GM12878 (cell line): Measurements from ENCODE around the gene SLFN11. TPM values are rescaled to one million over a fixed set of nuclear protein-coding genes. Genes with fewer than 3 reads are reported as not detected.
"Not testable (repeated sequence)": the region's sequence is repeated elsewhere in the genome, so short reads cannot be mapped to it uniquely, and the experiment has no call there.

Experiments used
- ATAC-seq: fragments of 200-7000 bp; cut with Tn5 transposase; 3 replicates; pipeline ENCODE4 v1.9.1; 2020; ENCODE audit warnings: mild to moderate bottlenecking, moderate library complexity
- BruUV-seq: library from RNA; stranded (reverse); fragments of 400-500 nt; replicated peaks from 2 replicates; lab custom pipeline; 2021; lab: Mats Ljungman, UMichigan
- CTCF ChIA-PET: fragments of 300-600 bp; sonication (Branson Sonifier 250); formaldehyde crosslinking; extraction: SDS; loops from one replicate; lab custom pipeline; 2021; ENCODE audit warnings: inconsistent platforms; lab: Yijun Ruan, JAX
- POLR2A ChIA-PET: fragments of 350-600 bp; formaldehyde crosslinking; extraction: SDS; loops from one replicate; lab custom pipeline; 2021; ENCODE audit warnings: inconsistent platforms; lab: Charles Lee
- RAD21 ChIA-PET: fragments of 300-600 bp; sonication (Branson Sonifier 250); formaldehyde crosslinking; loops from one replicate; lab custom pipeline; 2023; ENCODE audit warnings: antibody characterized with exemption; ENCODE audit not compliant: unreplicated experiment; lab: Charles Lee
- SMC1A ChIA-PET: fragments of 300-600 bp; sonication (Branson Sonifier 250); formaldehyde crosslinking; loops from one replicate; lab custom pipeline; 2023; ENCODE audit not compliant: unreplicated experiment, uncharacterized antibody; lab: Charles Lee
- DNase-seq: peaks from one replicate; pipeline ENCODE4 v3.0.0-alpha.2; 2011; ENCODE audit warnings: low read depth, low spot score
- FAIRE-seq: peaks from 3 replicates; lab custom pipeline; 2011; peaks lifted over from hg19 to GRCh38; lab: Jason Lieb, UNC
- H2AFZ ChIP-seq: 2 replicates; pipeline ENCODE4 v1.6.0; 2011; ENCODE audit warnings: low read depth, low read length, control low read depth; ENCODE audit not compliant: control insufficient read depth
- H3K27ac ChIP-seq: 2 replicates; pipeline ENCODE4 v1.5.1; 2011; ENCODE audit warnings: control low read depth; ENCODE audit not compliant: control insufficient read depth, insufficient read depth
- H3K27me3 ChIP-seq, 2 experiments: replicated peaks in 1 of 2; 2 replicates each; pipeline versions ENCODE4 v1.6.0 to v1.6.1; 2011; ENCODE audit warnings: low read length in 1 of 2; ENCODE audit not compliant: control insufficient read depth in 2 of 2, insufficient read depth in 2 of 2
- H3K36me3 ChIP-seq, 2 experiments: 2 replicates each; pipeline ENCODE4 v1.5.1; 2011; ENCODE audit warnings: low read length in 1 of 2; ENCODE audit not compliant: control insufficient read depth in 2 of 2, insufficient read depth in 2 of 2
- H3K4me1 ChIP-seq: 2 replicates; pipeline ENCODE4 v1.6.1; 2011; ENCODE audit warnings: mild to moderate bottlenecking, low read length, moderate library complexity, mixed read lengths; ENCODE audit not compliant: control insufficient read depth, insufficient read depth
- H3K4me2 ChIP-seq: 2 replicates; pipeline ENCODE4 v1.6.0; 2011; ENCODE audit warnings: control low read depth; ENCODE audit not compliant: control insufficient read depth, insufficient read depth
- H3K4me3 ChIP-seq: fragments of 200-600 bp; sonication (generic); 2 replicates; pipeline ENCODE4 v1.5.1; 2016
- H3K79me2 ChIP-seq: 2 replicates; pipeline ENCODE4 v1.6.0; 2011; ENCODE audit warnings: low read length; ENCODE audit not compliant: control insufficient read depth, insufficient read depth
- H3K9ac ChIP-seq: 2 replicates; pipeline ENCODE4 v1.8.0; 2011; ENCODE audit warnings: low read length, control low read depth, mixed read lengths; ENCODE audit not compliant: control insufficient read depth, insufficient read depth
- H3K9me3 ChIP-seq: replicated peaks from 3 replicates; pipeline ENCODE4 v1.5.1; 2011; ENCODE audit warnings: mild to moderate bottlenecking, low read length; ENCODE audit not compliant: control insufficient read depth, insufficient read depth
- H4K20me1 ChIP-seq: 2 replicates; pipeline ENCODE4 v1.6.0; 2011; ENCODE audit not compliant: control insufficient read depth, insufficient read depth
- BCLAF1 ChIP-seq: fragments of 450-650 bp; IDR thresholded peaks from 2 replicates; pipeline ENCODE4 v1.6.1; 2017; ENCODE audit warnings: antibody characterized with exemption, mild to moderate bottlenecking, moderate library complexity
- BMI1 ChIP-seq: fragments of 450-650 bp; IDR thresholded peaks from 2 replicates; pipeline ENCODE4 v1.6.1; 2016; ENCODE audit warnings: mild to moderate bottlenecking, moderate library complexity, borderline replicate concordance
- CBFB ChIP-seq: IDR thresholded peaks from 2 replicates; pipeline ENCODE4 v1.6.1; 2016; ENCODE audit warnings: antibody characterized with exemption, low read depth
- CREB1 ChIP-seq: IDR thresholded peaks from 2 replicates; pipeline ENCODE4 v1.6.1; 2012; ENCODE audit warnings: low read depth, mild to moderate bottlenecking, inconsistent platforms
- EZH2 ChIP-seq: IDR thresholded peaks from 2 replicates; pipeline ENCODE4 v1.6.1; 2012; ENCODE audit warnings: low read depth, mild to moderate bottlenecking, control low read depth, inconsistent platforms, low read length, borderline replicate concordance; ENCODE audit not compliant: control insufficient read depth
- NR2C1 ChIP-seq: fragments of 450-650 bp; IDR thresholded peaks from 2 replicates; pipeline ENCODE4 v1.6.1; 2017; ENCODE audit warnings: antibody characterized with exemption, mild to moderate bottlenecking, moderate library complexity
- PAX8 ChIP-seq: fragments of 450-650 bp; IDR thresholded peaks from 2 replicates; pipeline ENCODE4 v1.6.1; 2017; ENCODE audit warnings: mild to moderate bottlenecking, moderate library complexity
- STAT1 ChIP-seq: fragments of 450-650 bp; conservative IDR thresholded peaks from 2 replicates; pipeline ENCODE4 v1.6.1; 2014; ENCODE audit warnings: antibody characterized with exemption, mild to moderate bottlenecking
- ZBTB4 ChIP-seq: fragments of 450-650 bp; formaldehyde crosslinking; IDR thresholded peaks from 2 replicates; pipeline ENCODE4 v1.4.0; 2022; ENCODE audit warnings: mild to moderate bottlenecking, moderate library complexity
- ZNF207 ChIP-seq: fragments of 450-650 bp; IDR thresholded peaks from 2 replicates; pipeline ENCODE4 v1.6.1; 2014; ENCODE audit warnings: antibody characterized with exemption, mild to moderate bottlenecking, borderline replicate concordance
- ZNF217 ChIP-seq: fragments of 450-650 bp; IDR thresholded peaks from 2 replicates; pipeline ENCODE4 v1.6.1; 2017; ENCODE audit warnings: antibody characterized with exemption, mild to moderate bottlenecking
- ZNF384 ChIP-seq: IDR thresholded peaks from 2 replicates; pipeline ENCODE4 v1.6.1; 2012; ENCODE audit warnings: low read depth, mild to moderate bottlenecking, low read length, improper control_type of control experiment, borderline replicate concordance
- WGBS: methylation state at CpG from one replicate; pipeline ENCODE4 v1.1.6; 2016; ENCODE audit warnings: low lambda C conversion rate; ENCODE audit not compliant: insufficient replicate concordance, insufficient coverage; ENCODE audit errors: missing lambda C conversion rate; 5-methylcytosine and 5-hydroxymethylcytosine counted together
- in situ Hi-C: fragments of 300-500 bp; cut with MboI; formaldehyde crosslinking; loops from 9 replicates; pipeline ENCODE4 v1.14.3; 2018; ENCODE audit warnings: mixed read lengths
- intact Hi-C: fragments of 100-400 bp; cut with micrococcal nuclease; formaldehyde crosslinking; loops from one replicate; pipeline ENCODE4 v1.14.2; 2022; ENCODE audit not compliant: unreplicated experiment
- polyA plus RNA-seq, 11 experiments: library from polyadenylated mRNA; depleted of rRNA in 4 of 11; unstranded in 6 of 11; stranded (reverse) in 5 of 11; fragments of >200 nt; fragmentation: Nextera tagmentation in 4 of 11; fragmentation: Illumina TruSeq in 1 of 11; extraction: Ambion mirVana in 4 of 11; extraction: Trizol in 1 of 11; gene quantifications; 1 replicate in 1 of 11; 2 replicates in 10 of 11; pipeline versions ENCODE4 v1.2.1 to v1.2.3, GENCODE V29; 2011 to 2016; ENCODE audit warnings: inconsistent platforms in 2 of 11, missing spikeins in 2 of 11, low read depth in 1 of 11
- total RNA-seq, 4 experiments: library from RNA; depleted of rRNA in 3 of 4; stranded (reverse); fragments of >200 nt in 3 of 4; fragmentation: Illumina TruSeq in 1 of 4; extraction: Trizol in 1 of 4; gene quantifications; 2 replicates each; pipeline versions ENCODE4 v1.2.1 to v1.2.3, GENCODE V29; 2013 to 2021

Gene SLFN11
- total and polyA plus RNA-seq, 10 of the 15 experiments (the other 5 are each of a cell fraction or from before 2014, with no cell fraction given): 2.1 to 38.9 (median 30.6) TPM

- FAIRE-seq, H2AFZ ChIP-seq, POLR2A ChIA-PET, in situ Hi-C loops, H3K27ac ChIP-seq, BruUV-seq, H3K27me3 ChIP-seq, DNase-seq, intact Hi-C loops, H3K4me2 ChIP-seq, H3K4me1 ChIP-seq, H3K36me3 ChIP-seq, H3K9me3 ChIP-seq, H3K79me2 ChIP-seq, H3K9ac ChIP-seq, H3K4me3 ChIP-seq, ATAC-seq, H4K20me1 ChIP-seq: not testable (repeated sequence)
- ChIA-PET SMC1A (interaction anchor here (0.6 kb wide), 1 partner anchor 104 kb away, joined by 3 read pairs; no protein-coding TSS in a partner anchor), CTCF (interaction anchor here (1.4 kb wide), 1 partner anchor 201 kb away, joined by 3 read pairs; no protein-coding TSS in a partner anchor), RAD21 (interaction anchor here (1.0 kb wide), 1 partner anchor 200 kb away, joined by 4 read pairs; no protein-coding TSS in a partner anchor)
- WGBS: 30% methylated on average over 5 of the region's 5 CpGs
Measured at GRCh38 chr17:35333578-35333977, 39.8 kb downstream of the SLFN11 start.

GRCh38 chr17:35322749-35323148 lies 50.7 kb downstream of the SLFN11 start:
- no peaks in the 10 kb centered on the region for H3K79me2 ChIP-seq
- FAIRE-seq: no peak
- ChIA-PET POLR2A (no interaction called here), SMC1A (no interaction called here), CTCF (no interaction called here), RAD21 (no interaction called here)
- H3K4me3 ChIP-seq: no peak overlapping the region
- WGBS: 30% methylated on average over 1 of the region's 1 CpG
- no peak overlapping the region for H3K27ac ChIP-seq
- no peaks in the 10 kb centered on the region for H3K36me3 ChIP-seq
- H3K4me1 ChIP-seq: no peaks in the 10 kb centered on the region
- H3K4me2 ChIP-seq: no peak overlapping the region
- H2AFZ ChIP-seq: no peak overlapping the region
- no peak for ATAC-seq
- no peak for DNase-seq
- no TSS peak for BruUV-seq
- in situ Hi-C loops (no loop called here), intact Hi-C loops (no loop called here)
- H3K27me3 ChIP-seq: peaks cover 0 to 6% of the 10 kb centered on the region in 2 experiments; a peak in 1 of 4 replicates
- H3K9me3 ChIP-seq: no peaks in the 10 kb centered on the region; the same call in 2 of the 3 replicates
- H4K20me1 ChIP-seq: no peaks in the 10 kb centered on the region
- no peak overlapping the region for H3K9ac ChIP-seq
- TF ChIP-seq ZBTB4 (CRISPR knock-in tag) (no peak), STAT1 (no peak), EZH2 (no peak), NR2C1 (no peak), CBFB (no peak), BCLAF1 (no peak), ZNF217 (no peak), BMI1 (no peak), ZNF384 (no peak), PAX8 (no peak), ZNF207 (no peak), CREB1 (no peak)
